Measurements from ENCODE around the gene SPEG. TPM values are rescaled to one million over a fixed set of nuclear protein-coding genes. Genes with fewer than 3 reads are reported as not detected.

SPEG gene
- polyA plus RNA-seq, 1 donor (not counting 4 experiments of a cell fraction or from before 2014, with no cell fraction given) = 18.8 TPM

DNA sequence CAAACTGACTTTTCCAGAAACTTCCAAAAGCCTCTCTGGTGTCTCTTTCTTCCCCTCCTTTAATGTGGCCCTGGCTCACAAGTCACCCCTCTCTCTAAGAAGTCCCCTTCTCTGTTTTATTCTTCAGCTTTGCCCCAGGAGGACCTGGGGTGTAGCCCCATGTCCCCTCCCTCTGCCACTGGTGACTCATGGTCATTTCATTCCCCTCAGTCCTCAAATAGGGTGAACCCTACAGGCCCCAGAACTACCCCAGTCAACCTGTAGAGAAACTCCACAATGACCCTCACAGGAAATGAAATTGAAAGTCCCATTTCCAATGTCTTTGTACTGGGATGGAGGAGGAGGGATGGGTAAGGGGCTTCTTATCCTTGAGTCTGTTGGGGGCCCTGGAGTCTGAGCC is 6.2 kb upstream of the SPEG start:
- Histone ChIP-seq H3K4me2 (ENCODE audit: control insufficient read depth, extremely low read depth, insufficient read depth, low read depth, low read length) (no peak overlapping the region), H3K9me3 (ENCODE audit: control insufficient read depth, low read depth, low read length) (no peaks in the 10 kb centered on the region), H3K79me2 (ENCODE audit: control insufficient read depth, insufficient read depth, low read length) (no peaks in the 10 kb centered on the region), H2AFZ (ENCODE audit: control insufficient read depth, low read length) (no peak overlapping the region), H3K4me3 (ENCODE audit: control insufficient read depth in 2 of 3, extremely low read depth in 1 of 3, insufficient read depth in 2 of 3, low read depth in 1 of 3, low read length in 3 of 3) (no peak overlapping the region), H3K4me1 (ENCODE audit: control insufficient read depth, extremely low read depth, insufficient read depth, low read length) (no peaks in the 10 kb centered on the region), H3K9ac (ENCODE audit: control insufficient read depth, extremely low read depth, insufficient read depth, low read length) (no peak overlapping the region), H3K9me1 (ENCODE audit: control insufficient read depth, extremely low read depth, insufficient read depth, low read length) (no peaks in the 10 kb centered on the region), H3K36me3 (ENCODE audit: control insufficient read depth in 2 of 2, extremely low read depth in 1 of 2, insufficient read depth in 2 of 2, low read length in 2 of 2) (no peaks in the 10 kb centered on the region), H3K27ac (ENCODE audit: control insufficient read depth, insufficient read depth, low read length) (no peak overlapping the region), H4K20me1 (ENCODE audit: control insufficient read depth, extremely low read depth, insufficient read depth, low read length) (no peaks in the 10 kb centered on the region), H3K27me3 (ENCODE audit: control insufficient read depth, extremely low read depth, insufficient read depth, low read length) (peaks cover 6% of the 10 kb centered on the region)
- no peak for TF ChIP-seq EZH2 (IDR thresholded peaks at IDR 0.05; ENCODE audit: low read length)
- TF ChIP-seq CTCF (optimal IDR thresholded peaks at IDR 0.05 in 1 of 3, IDR thresholded peaks at IDR 0.05 in 1 of 3, conservative IDR thresholded peaks at IDR 0.05 in 1 of 3; ENCODE audit: extremely low read depth in 1 of 3, insufficient read depth in 2 of 3, low read length in 3 of 3) = no peak
- DNase-seq (ENCODE audit: low read depth, low spot score) (no peak), FAIRE-seq (no peak)
- dilution Hi-C loops (cut with MboI; ENCODE audit: extremely low pct_ligation_motif_present, low sequenced_read_pairs) = no loop called here

GRCh38 chr2:219429958-219430606 is 4.6 kb upstream of the SPEG start:
- Histone ChIP-seq H3K79me2 (ENCODE audit: control insufficient read depth, insufficient read depth, low read length) (no peaks in the 10 kb centered on the region), H3K9ac (ENCODE audit: control insufficient read depth, extremely low read depth, insufficient read depth, low read length) (no peak overlapping the region), H3K36me3 (ENCODE audit: control insufficient read depth in 2 of 2, extremely low read depth in 1 of 2, insufficient read depth in 2 of 2, low read length in 2 of 2) (no peaks in the 10 kb centered on the region), H2AFZ (ENCODE audit: control insufficient read depth, low read length) (peak overlapping the region; percentile 58), H4K20me1 (ENCODE audit: control insufficient read depth, extremely low read depth, insufficient read depth, low read length) (no peaks in the 10 kb centered on the region), H3K4me3 (ENCODE audit: control insufficient read depth in 2 of 3, extremely low read depth in 1 of 3, insufficient read depth in 2 of 3, low read depth in 1 of 3, low read length in 3 of 3) (no peak overlapping the region), H3K4me1 (ENCODE audit: control insufficient read depth, extremely low read depth, insufficient read depth, low read length) (no peaks in the 10 kb centered on the region), H3K4me2 (ENCODE audit: control insufficient read depth, extremely low read depth, insufficient read depth, low read depth, low read length) (no peak overlapping the region), H3K27ac (ENCODE audit: control insufficient read depth, insufficient read depth, low read length) (no peak overlapping the region), H3K27me3 (ENCODE audit: control insufficient read depth, extremely low read depth, insufficient read depth, low read length) (peaks cover 8% of the 10 kb centered on the region), H3K9me3 (ENCODE audit: control insufficient read depth, low read depth, low read length) (no peaks in the 10 kb centered on the region), H3K9me1 (ENCODE audit: control insufficient read depth, extremely low read depth, insufficient read depth, low read length) (no peaks in the 10 kb centered on the region)
- FAIRE-seq = no peak
- DNase-seq (ENCODE audit: low read depth, low spot score) = no peak
- TF ChIP-seq EZH2 (IDR thresholded peaks at IDR 0.05; ENCODE audit: low read length) = no peak
- no peak for TF ChIP-seq CTCF (optimal IDR thresholded peaks at IDR 0.05 in 1 of 3, IDR thresholded peaks at IDR 0.05 in 1 of 3, conservative IDR thresholded peaks at IDR 0.05 in 1 of 3; ENCODE audit: extremely low read depth in 1 of 3, insufficient read depth in 2 of 3, low read length in 3 of 3)
- dilution Hi-C loops (cut with MboI; ENCODE audit: extremely low pct_ligation_motif_present, low sequenced_read_pairs) = no loop called here
